Body of pancreas (tissue), 4 donors: ENCODE measurements around the gene CACUL1. TPM values are rescaled to one million over a fixed set of nuclear protein-coding genes. Genes with fewer than 3 reads are reported as not detected.
A peak's percentile ranks its signal among the peaks of the same experiment; 100 is the strongest.

Source experiments
- ATAC-seq: fragments of 150-250 bp; one replicate; pipeline ENCODE4 v1.9.1; 2016
- DNase-seq, 4 donors: peaks; one replicate each; pipeline ENCODE4 v3.0.0-alpha.2; 2019
- H3K27ac ChIP-seq, 4 donors: fragments of 200-600 bp; sonication (generic); 1 replicate in 3 of 4; 2 replicates in 1 of 4; pipeline versions ENCODE4 v1.5.1 to v1.6.1; 2016 to 2019; ENCODE audit warnings: mild to moderate bottlenecking in 1 of 4, mixed read lengths in 1 of 4, moderate library complexity in 1 of 4
- H3K27me3 ChIP-seq, 2 donors: fragments of 200-600 bp; sonication (generic); one replicate each; pipeline ENCODE4 v1.6.0; 2016; ENCODE audit warnings: mild to moderate bottlenecking in 1 of 2
- H3K36me3 ChIP-seq, 2 donors: fragments of 200-600 bp; sonication (generic); replicated peaks in 1 of 2; 2 replicates each; pipeline ENCODE4 v1.5.1; 2016; ENCODE audit warnings: low read depth in 2 of 2; ENCODE audit not compliant: insufficient read depth in 1 of 2
- H3K4me1 ChIP-seq: fragments of 200-600 bp; sonication (generic); one replicate; pipeline ENCODE4 v1.6.0; 2016
- H3K4me3 ChIP-seq, 2 donors: fragments of 200-600 bp; sonication (generic); 1 replicate in 1 of 2; 2 replicates in 1 of 2; pipeline ENCODE4 v1.5.1; 2016 to 2019
- H3K9me3 ChIP-seq, 3 donors: fragments of 200-600 bp; sonication (generic); 1 replicate in 2 of 3; 2 replicates in 1 of 3; pipeline ENCODE4 v1.5.1; 2016
- POLR2A ChIP-seq, 3 donors: fragments of 450-650 bp; IDR thresholded peaks; one replicate each; pipeline ENCODE4 v1.6.1; 2016; ENCODE audit warnings: antibody characterized with exemption in 3 of 3, mild to moderate bottlenecking in 2 of 3
- WGBS, 2 donors: methylation state at CpG; one replicate each; pipeline ENCODE4 v1.1.5; 2017; 5-methylcytosine and 5-hydroxymethylcytosine counted together
- intact Hi-C: fragments of 100-400 bp; cut with DNase I; formaldehyde crosslinking; loops from one replicate; pipeline ENCODE4 v1.15.1; 2023
- total RNA-seq, 2 donors: library from RNA; depleted of rRNA; stranded (reverse); fragments of >200 nt; gene quantifications; one replicate each; pipeline ENCODE4 v1.1.0, GENCODE V29; 2016
- TF ChIP-seq, protein P1 (sequence below), 7 experiments: fragments of 450-650 bp in 4 of 7; fragments of 200-600 bp in 3 of 7; sonication (generic) in 3 of 7; IDR thresholded peaks; one replicate each; pipeline ENCODE4 v1.5.1; 2016 to 2019; ENCODE audit warnings: antibody characterized with exemption in 7 of 7

CACUL1 gene
- total RNA-seq: 10 to 100 TPM; 12.9 to 16.1 TPM

DNA sequence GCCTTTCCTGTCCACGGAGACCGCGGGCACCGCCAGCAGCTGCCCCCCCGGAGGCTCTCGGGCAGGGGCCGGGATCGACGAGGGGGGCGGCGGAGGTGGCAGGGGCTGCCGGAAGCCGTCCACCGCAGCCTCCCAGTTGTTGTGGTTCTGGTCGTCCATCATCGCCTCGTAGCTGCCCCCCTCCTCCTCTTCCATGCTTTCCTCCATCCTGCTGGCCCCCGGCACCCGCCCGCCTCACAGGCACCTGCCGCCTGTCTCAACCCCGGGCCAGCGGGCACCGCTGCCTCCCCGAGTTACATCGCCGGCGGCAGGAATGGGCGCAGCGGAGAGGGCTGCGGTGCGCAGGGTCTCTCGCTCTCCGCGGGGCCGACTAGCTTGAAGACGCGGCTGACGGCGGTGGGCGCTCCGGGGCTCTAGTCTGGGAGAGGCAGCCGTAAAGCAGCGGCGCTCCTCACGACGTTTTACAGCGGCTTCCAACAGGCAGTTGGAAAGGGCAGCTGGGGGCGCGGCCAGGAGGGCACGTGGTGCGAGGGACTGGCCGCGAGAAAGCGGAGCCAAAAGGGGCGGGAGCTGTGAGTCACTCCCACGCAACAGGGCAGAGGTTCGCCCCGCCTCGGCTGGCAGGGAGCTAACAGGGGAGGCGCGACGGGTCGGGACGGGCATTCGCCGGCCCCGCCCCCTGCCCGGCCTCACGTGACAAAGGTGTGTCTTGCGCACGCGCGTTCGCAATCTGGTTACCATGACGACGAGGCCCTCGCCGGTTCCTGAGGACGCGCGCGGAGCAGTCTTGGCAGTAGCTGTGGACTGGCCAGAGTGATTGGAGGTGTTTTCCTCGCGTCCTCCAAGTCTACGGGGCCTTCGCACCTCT lies at the start of gene CACUL1:
Gene CACUL1, minus strand, starts transcription at position 415 of the 868 bp plus-strand sequence. Its CDS starts 208 bp downstream, at position 207.
- DNase-seq: peak; percentile 100
- TF ChIP-seq, protein P1, sequence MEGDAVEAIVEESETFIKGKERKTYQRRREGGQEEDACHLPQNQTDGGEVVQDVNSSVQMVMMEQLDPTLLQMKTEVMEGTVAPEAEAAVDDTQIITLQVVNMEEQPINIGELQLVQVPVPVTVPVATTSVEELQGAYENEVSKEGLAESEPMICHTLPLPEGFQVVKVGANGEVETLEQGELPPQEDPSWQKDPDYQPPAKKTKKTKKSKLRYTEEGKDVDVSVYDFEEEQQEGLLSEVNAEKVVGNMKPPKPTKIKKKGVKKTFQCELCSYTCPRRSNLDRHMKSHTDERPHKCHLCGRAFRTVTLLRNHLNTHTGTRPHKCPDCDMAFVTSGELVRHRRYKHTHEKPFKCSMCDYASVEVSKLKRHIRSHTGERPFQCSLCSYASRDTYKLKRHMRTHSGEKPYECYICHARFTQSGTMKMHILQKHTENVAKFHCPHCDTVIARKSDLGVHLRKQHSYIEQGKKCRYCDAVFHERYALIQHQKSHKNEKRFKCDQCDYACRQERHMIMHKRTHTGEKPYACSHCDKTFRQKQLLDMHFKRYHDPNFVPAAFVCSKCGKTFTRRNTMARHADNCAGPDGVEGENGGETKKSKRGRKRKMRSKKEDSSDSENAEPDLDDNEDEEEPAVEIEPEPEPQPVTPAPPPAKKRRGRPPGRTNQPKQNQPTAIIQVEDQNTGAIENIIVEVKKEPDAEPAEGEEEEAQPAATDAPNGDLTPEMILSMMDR (IDR thresholded peaks at IDR 0.05): peak in 1 of 7 experiments; percentile 2
- TF ChIP-seq POLR2A (IDR thresholded peaks at IDR 0.05): peak; percentile 51 to 86 (median 85)
- Histone ChIP-seq H3K9me3 (no peaks in the 10 kb centered on the region), H3K4me1 (peaks cover 28% of the 10 kb centered on the region), H3K4me3 (peak within 1 kb of the TSS; percentile 81 to 100), H3K27ac (peak within 1 kb of the TSS; percentile 37 to 96 (median 92)), H3K36me3 (no peaks in the 10 kb centered on the region), H3K27me3 (no peaks in the 10 kb centered on the region)
- intact Hi-C loops: no loop called here
- ATAC-seq: peak; percentile 99
- 0% methylated on average over 15 to 60 of the region's 87 CpGs for WGBS, 2 donors

DNA sequence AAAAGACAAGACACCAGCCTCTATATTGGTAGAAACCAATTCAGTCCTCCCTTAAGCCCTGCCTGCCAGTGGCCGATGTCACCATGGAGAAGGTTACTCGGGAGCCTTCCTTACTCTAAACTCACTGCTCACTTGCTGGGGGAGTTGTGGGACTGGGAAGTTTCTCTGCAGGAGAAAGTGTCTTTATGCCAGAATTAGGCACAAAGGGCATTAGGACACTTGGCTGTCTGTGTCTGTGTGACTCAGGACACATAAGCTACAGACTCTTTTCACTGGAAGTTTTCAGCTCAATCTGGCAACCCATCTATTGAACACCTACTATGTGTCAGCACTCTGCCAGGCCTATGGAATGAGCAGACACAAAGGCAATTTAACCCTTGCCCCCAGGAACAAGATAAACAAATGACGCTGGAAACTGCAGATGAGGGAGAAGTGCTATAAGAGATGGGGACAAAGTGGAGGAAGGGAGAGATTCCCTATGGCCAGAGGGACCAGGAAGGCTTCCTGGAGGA lies 49.5 kb upstream of the CACUL1 start:
- Histone ChIP-seq H3K27me3 (no peaks in the 10 kb centered on the region), H3K4me3 (no peak overlapping the region), H3K27ac (no peak overlapping the region), H3K4me1 (no peaks in the 10 kb centered on the region), H3K9me3 (no peaks in the 10 kb centered on the region), H3K36me3 (no peaks in the 10 kb centered on the region)
- DNase-seq: no peak
- TF ChIP-seq, protein P1 (IDR thresholded peaks at IDR 0.05): no peak
- no peak for TF ChIP-seq POLR2A (IDR thresholded peaks at IDR 0.05)
- WGBS, 2 donors: 56 to 68% methylated on average over 3 of the region's 3 CpGs
- intact Hi-C loops: no loop called here
- ATAC-seq: no peak

DNA sequence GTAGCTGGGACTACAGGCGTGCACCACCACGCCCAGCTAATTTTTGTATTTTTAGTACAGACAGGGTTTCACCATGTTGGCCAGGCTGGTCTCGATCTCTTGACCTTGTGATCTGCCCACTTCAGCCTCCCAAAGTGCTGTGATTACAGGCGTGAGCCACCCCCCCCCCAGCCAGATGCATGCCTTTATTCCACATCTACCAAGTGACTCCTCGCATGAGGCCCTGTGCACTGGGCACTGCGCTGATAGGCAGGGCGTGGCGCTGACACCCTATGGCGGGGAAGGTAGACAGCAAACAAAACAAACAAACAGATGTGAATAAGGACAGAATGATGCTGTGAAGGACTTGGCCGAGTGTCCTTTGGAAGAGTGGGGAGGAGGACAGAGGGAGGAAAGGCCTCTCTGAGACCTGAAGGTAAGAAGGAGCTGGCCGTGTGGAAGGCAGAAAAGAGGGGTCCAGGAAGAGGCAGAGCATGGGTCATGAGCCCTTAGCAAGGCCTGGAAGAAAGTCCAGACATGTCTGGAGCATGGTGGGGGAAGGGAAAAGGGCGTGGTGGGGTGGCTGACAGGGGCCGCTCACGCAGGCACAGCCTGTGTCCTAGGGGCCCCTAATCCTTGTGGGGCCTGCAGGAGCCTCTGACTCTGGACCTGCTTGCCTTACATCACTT lies 47.5 kb upstream of the CACUL1 start:
- no peaks in the 10 kb centered on the region for H3K4me1 ChIP-seq
- ATAC-seq (no peak), DNase-seq (no peak)
- no peak overlapping the region for H3K4me3 ChIP-seq
- intact Hi-C loops: no loop called here
- H3K36me3 ChIP-seq: no peaks in the 10 kb centered on the region
- no peaks in the 10 kb centered on the region for H3K9me3 ChIP-seq
- WGBS, 2 donors: 77 to 81% methylated on average over 14 of the region's 14 CpGs
- no peak for TF ChIP-seq POLR2A (IDR thresholded peaks at IDR 0.05)
- TF ChIP-seq, protein P1 (IDR thresholded peaks at IDR 0.05): no peak
- H3K27ac ChIP-seq: no peak overlapping the region
- no peaks in the 10 kb centered on the region for H3K27me3 ChIP-seq

DNA sequence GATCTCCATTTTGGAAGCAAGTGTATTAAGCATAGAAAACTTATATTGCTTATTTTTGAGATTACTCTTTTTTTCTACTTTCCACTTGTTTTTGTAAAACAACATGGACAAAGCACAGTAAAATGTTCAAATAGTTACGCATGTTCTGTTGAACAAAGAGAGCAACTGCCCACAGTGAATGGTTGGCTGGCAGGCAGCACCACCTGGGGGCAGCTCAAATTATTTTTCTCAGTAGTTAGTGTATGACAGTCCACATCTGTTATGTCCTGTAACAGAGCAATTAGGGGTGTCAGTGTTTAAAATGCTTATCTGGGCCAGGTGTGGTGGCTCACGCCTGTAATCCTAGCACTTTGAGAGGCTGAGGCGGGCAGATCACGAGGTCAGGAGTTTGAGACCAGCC lies 46.1 kb upstream of the CACUL1 start:
- H3K27me3 ChIP-seq: no peaks in the 10 kb centered on the region
- 40 to 54% methylated on average over 4 of the region's 4 CpGs for WGBS, 2 donors
- ATAC-seq: no peak
- H3K4me1 ChIP-seq: no peaks in the 10 kb centered on the region
- H3K36me3 ChIP-seq: no peaks in the 10 kb centered on the region
- H3K9me3 ChIP-seq: no peaks in the 10 kb centered on the region
- DNase-seq: peak in 3 of 4 donors; percentile 33 to 55 (median 52)
- TF ChIP-seq POLR2A (IDR thresholded peaks at IDR 0.05): no peak
- TF ChIP-seq, protein P1 (IDR thresholded peaks at IDR 0.05): peak in 6 of 7 experiments; percentile 24 to 63 (median 46)
- H3K4me3 ChIP-seq: no peak overlapping the region
- intact Hi-C loops: no loop called here
- H3K27ac ChIP-seq: no peak overlapping the region
